ENCODE measurements around the gene BCL2. TPM values are rescaled to one million over a fixed set of nuclear protein-coding genes. Genes with fewer than 3 reads are reported as not detected.

The BCL2 gene
- total and polyA plus RNA-seq, 2 donors from 2014 or later: 6.0 to 39.2 TPM

GRCh38 chr18:63329431-63330145, 10.0 kb upstream of the BCL2 start:
- FAIRE-seq: no peak
- peaks cover 0 to 3% (median 0%) of the 10 kb centered on the region in 3 donors for H3K4me1 ChIP-seq (ENCODE audit: control insufficient read depth in 2 of 3, insufficient read depth in 2 of 3, low read depth in 1 of 3, low read length in 3 of 3)
- no peak overlapping the region for H3K4me3 ChIP-seq (ENCODE audit: low read length in 3 of 3)
- peaks cover 0 to 21% (median 16%) of the 10 kb centered on the region in 3 donors for H3K36me3 ChIP-seq (ENCODE audit: control insufficient read depth in 2 of 3, insufficient read depth in 3 of 3, low read length in 3 of 3)
- intact Hi-C loops (cut with DNase I): loop anchor here (10.0 kb wide), 1 partner anchor 315 kb away; no protein-coding TSS in a partner anchor
- no peaks in the 10 kb centered on the region for H3K9me3 ChIP-seq (ENCODE audit: control insufficient read depth in 2 of 3, insufficient read depth in 1 of 3, low read length in 3 of 3)
- H3K9ac ChIP-seq (ENCODE audit: low read length in 3 of 3): no peak overlapping the region
- H3K27ac ChIP-seq (ENCODE audit: low read depth in 2 of 2, low read length in 2 of 2): no peak overlapping the region
- no peak for DNase-seq
- H3K27me3 ChIP-seq (ENCODE audit: control insufficient read depth, insufficient read depth, low read length): no peaks in the 10 kb centered on the region
- TF ChIP-seq CTCF (IDR thresholded peaks at IDR 0.05; ENCODE audit: borderline replicate concordance, extremely low read depth, insufficient read depth): no peak

GRCh38 chr18:63326011-63326410, 6.4 kb upstream of the BCL2 start:
- intact Hi-C loops (cut with DNase I): loop anchor here (10.0 kb wide), 1 partner anchor 311 kb away; no protein-coding TSS in a partner anchor
- peaks cover 0 to 2% (median 0%) of the 10 kb centered on the region in 3 donors for H3K36me3 ChIP-seq (ENCODE audit: control insufficient read depth in 2 of 3, insufficient read depth in 3 of 3, low read length in 3 of 3)
- no peaks in the 10 kb centered on the region for H3K27me3 ChIP-seq (ENCODE audit: control insufficient read depth, insufficient read depth, low read length)
- peaks cover 0 to 8% (median 3%) of the 10 kb centered on the region in 3 donors for H3K4me1 ChIP-seq (ENCODE audit: control insufficient read depth in 2 of 3, insufficient read depth in 2 of 3, low read depth in 1 of 3, low read length in 3 of 3)
- DNase-seq (no peak), FAIRE-seq (no peak)
- no peaks in the 10 kb centered on the region for H3K9me3 ChIP-seq (ENCODE audit: control insufficient read depth in 2 of 3, insufficient read depth in 1 of 3, low read length in 3 of 3)
- H3K27ac ChIP-seq (ENCODE audit: low read depth in 2 of 2, low read length in 2 of 2): peak overlapping the region in 1 of 2 donors; percentile 16
- H3K9ac ChIP-seq (ENCODE audit: low read length in 3 of 3): no peak overlapping the region
- H3K4me3 ChIP-seq (ENCODE audit: low read length in 3 of 3): no peak overlapping the region
- TF ChIP-seq CTCF (IDR thresholded peaks at IDR 0.05; ENCODE audit: borderline replicate concordance, extremely low read depth, insufficient read depth): no peak

- peak overlapping the region in 1 of 3 donors; percentile 28 for H3K9ac ChIP-seq (ENCODE audit: low read length in 3 of 3)
- no peaks in the 10 kb centered on the region for H3K36me3 ChIP-seq (ENCODE audit: control insufficient read depth in 2 of 3, insufficient read depth in 3 of 3, low read length in 3 of 3)
- no peak overlapping the region for H3K4me3 ChIP-seq (ENCODE audit: low read length in 3 of 3)
- peaks cover 0 to 8% (median 8%) of the 10 kb centered on the region in 3 donors for H3K4me1 ChIP-seq (ENCODE audit: control insufficient read depth in 2 of 3, insufficient read depth in 2 of 3, low read depth in 1 of 3, low read length in 3 of 3)
- H3K9me3 ChIP-seq (ENCODE audit: control insufficient read depth in 2 of 3, insufficient read depth in 1 of 3, low read length in 3 of 3): no peaks in the 10 kb centered on the region
- intact Hi-C loops (cut with DNase I): loop anchor here (10.0 kb wide), 1 partner anchor 310 kb away; no protein-coding TSS in a partner anchor
- FAIRE-seq (no peak), DNase-seq (peak in 2 of 5 donors; percentile 39 to 77)
- no peaks in the 10 kb centered on the region for H3K27me3 ChIP-seq (ENCODE audit: control insufficient read depth, insufficient read depth, low read length)
- peak overlapping the region; percentile 39 to 45 for H3K27ac ChIP-seq (ENCODE audit: low read depth in 2 of 2, low read length in 2 of 2)
- TF ChIP-seq CTCF (IDR thresholded peaks at IDR 0.05; ENCODE audit: borderline replicate concordance, extremely low read depth, insufficient read depth): no peak
Measured at GRCh38 chr18:63325086-63325686, 5.6 kb upstream of the BCL2 start.
